A673 (cell line): Measurements from ENCODE around the gene RAB18.

ENCODE experiments used
- CTCF ChIP-seq: fragments of 300-800, 200-600 bp; sonication (generic); conservative IDR thresholded peaks from 2 replicates; pipeline ENCODE4 v1.5.1; 2017; ENCODE audit warnings: low read depth, mild to moderate bottlenecking, antibody characterized with exemption, low read length, moderate library complexity, mixed read lengths
- EZH2 ChIP-seq: fragments of 200-600 bp; sonication (generic); IDR thresholded peaks from 2 replicates; pipeline ENCODE4 v1.6.1; 2017; ENCODE audit warnings: borderline replicate concordance, low read depth, mild to moderate bottlenecking, mixed read lengths, antibody characterized with exemption, low read length; ENCODE audit not compliant: poor library complexity, severe bottlenecking

DNA sequence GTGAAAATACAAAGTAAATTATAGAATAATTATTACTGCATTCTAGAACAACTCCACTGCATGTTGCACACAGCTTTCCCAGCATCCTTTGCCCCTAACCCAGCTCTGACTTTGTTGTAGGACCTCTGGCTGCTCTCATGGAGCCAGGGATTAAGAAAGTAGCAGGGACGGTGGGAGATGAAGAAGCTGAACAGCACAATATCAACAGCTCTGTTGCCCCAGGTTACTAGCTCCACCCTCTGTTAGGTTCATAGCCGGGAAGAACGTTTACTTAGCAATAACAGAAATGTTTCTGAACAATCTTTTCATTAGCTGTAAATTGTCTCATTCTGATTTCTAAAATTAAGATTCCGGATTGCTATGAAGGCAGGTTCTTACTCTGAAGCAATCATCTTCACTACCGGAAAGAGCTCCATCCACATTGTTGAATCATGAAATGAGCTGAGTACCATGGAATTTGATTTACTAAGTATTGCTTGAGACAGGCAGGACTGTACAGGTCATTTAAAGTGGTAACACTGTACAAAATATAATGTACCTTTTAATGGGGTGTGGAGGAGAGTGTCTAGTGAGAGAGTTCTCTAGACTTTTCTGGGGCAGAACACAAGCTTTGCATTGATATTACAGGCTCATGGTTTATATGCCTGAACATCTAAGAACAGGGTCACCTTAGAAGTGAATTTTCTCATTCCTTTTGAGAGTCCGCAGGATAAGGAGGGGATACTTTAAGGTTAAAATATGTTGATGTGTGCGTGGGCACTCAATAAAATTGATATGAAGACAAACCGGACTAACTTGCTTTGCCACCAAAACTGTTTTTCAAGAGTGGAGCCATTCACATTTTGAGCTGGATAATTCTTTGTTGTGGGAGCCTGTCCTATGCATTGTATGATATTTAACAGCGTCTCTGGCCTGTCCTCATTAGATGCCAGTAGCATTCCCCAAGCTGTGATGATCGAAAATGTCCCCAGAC is 20.8 kb upstream of the RAB18 start:
- no peak for TF ChIP-seq CTCF
- TF ChIP-seq EZH2: no peak
